H1 (cell line): ENCODE data around the gene CCDC13. TPM values are rescaled to one million over a fixed set of nuclear protein-coding genes. Genes with fewer than 3 reads are reported as not detected.

Experiments
- BCL11A ChIP-seq, 2 experiments: IDR thresholded peaks; one replicate each; pipeline ENCODE4 v1.6.1; 2011; ENCODE audit warnings: low read depth in 2 of 2, low read length in 2 of 2, mild to moderate bottlenecking in 2 of 2
- CHD1 ChIP-seq: IDR thresholded peaks from 2 replicates; pipeline ENCODE4 v1.6.1; 2012; ENCODE audit warnings: low read depth, low read length, improper control_type of control experiment
- EGR1 ChIP-seq: IDR thresholded peaks from 2 replicates; pipeline ENCODE4 v1.6.1; 2011; ENCODE audit warnings: low read depth, low read length, borderline replicate concordance
- EZH2 ChIP-seq: fragments of 200-600 bp; sonication (generic); IDR thresholded peaks from 2 replicates; pipeline ENCODE4 v1.7.1; 2012; ENCODE audit warnings: low read depth, mild to moderate bottlenecking, moderate library complexity, low read length, inconsistent platforms; ENCODE audit not compliant: severe bottlenecking
- NRF1 ChIP-seq: IDR thresholded peaks from 2 replicates; pipeline ENCODE4 v1.6.1; 2011; ENCODE audit warnings: mild to moderate bottlenecking, low read depth, low read length, improper control_type of control experiment
- RAD21 ChIP-seq, 2 experiments: IDR thresholded peaks in 1 of 2; conservative IDR thresholded peaks in 1 of 2; 2 replicates each; pipeline ENCODE4 v1.6.1; 2011; ENCODE audit warnings: low read depth in 2 of 2, low read length in 2 of 2, improper control_type of control experiment in 1 of 2, inconsistent platforms in 1 of 2, mild to moderate bottlenecking in 1 of 2, moderate library complexity in 1 of 2
- RFX5 ChIP-seq: IDR thresholded peaks from 2 replicates; pipeline ENCODE4 v1.6.1; 2011; ENCODE audit warnings: low read depth, low read length, improper control_type of control experiment, borderline replicate concordance
- polyA plus RNA-seq, 7 experiments: library from polyadenylated mRNA; depleted of rRNA in 3 of 7; stranded (reverse) in 5 of 7; unstranded in 2 of 7; fragments of >200 nt in 5 of 7; fragments of 200-250 nt in 2 of 7; gene quantifications; 1 replicate in 5 of 7; 2 replicates in 1 of 7; 4 replicates in 1 of 7; pipeline versions ENCODE4 v1.2.1 to v1.2.3, GENCODE V29; 2011 to 2013; ENCODE audit warnings: missing spikeins in 2 of 7, mixed read lengths in 2 of 7
- total RNA-seq: library from RNA; stranded (reverse); fragmentation: NEBNext Ultra II Directional; extraction: Animal tissue kit (Norgen Biotek cat#: 25700); gene quantifications from 2 replicates; pipeline ENCODE4 v1.2.1, GENCODE V29; 2021

Gene CCDC13
- total and polyA plus RNA-seq, 2 of the 8 experiments (the other 6 are each of a cell fraction or from before 2014, with no cell fraction given) = 0.06 TPM; not detected in 1

DNA sequence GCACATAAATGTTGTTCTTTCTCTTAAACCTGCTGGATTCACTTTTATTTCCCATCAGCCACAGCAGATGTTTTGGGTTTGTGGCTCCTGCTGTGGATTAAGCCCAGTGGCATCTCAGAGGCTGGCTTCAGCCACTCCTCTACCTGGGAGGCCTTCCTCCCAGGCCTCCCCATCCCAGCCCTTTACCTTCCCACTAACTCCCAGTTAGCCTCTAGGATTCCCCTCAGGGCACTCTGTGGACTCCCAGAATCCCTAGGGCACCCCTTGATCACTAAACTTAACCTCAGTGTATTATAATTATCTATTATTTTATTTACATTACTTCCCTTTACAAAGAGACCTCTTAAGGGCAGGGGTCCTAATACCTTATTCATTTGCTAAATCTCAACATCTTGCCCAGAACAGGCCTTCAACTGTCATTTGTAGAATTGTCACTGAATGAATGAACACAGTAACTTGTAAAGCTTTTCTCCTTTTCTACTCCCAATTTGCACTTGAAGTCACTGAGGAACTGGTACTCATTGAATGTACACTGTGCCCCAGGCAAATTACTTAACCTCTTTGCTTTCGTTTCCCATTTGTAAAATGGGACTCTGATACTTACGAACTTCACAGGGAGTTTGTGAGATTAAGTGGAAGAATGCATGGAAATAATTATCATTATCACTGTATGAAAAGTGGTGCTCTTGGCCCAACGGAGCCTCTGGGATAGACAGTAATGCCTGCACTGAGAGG lies 8.3 kb downstream of the CCDC13 start (continued):
- TF ChIP-seq RAD21 (IDR thresholded peaks at IDR 0.05 in 1 of 2, conservative IDR thresholded peaks at IDR 0.05 in 1 of 2; ENCODE audit: low read depth in 2 of 2, low read length in 2 of 2) (no peak), NRF1 (no peak), CHD1 (no peak), RFX5 (no peak), EZH2 (no peak), EGR1 (no peak), BCL11A (IDR thresholded peaks at IDR 0.05; ENCODE audit: low read depth in 2 of 2, low read length in 2 of 2) (no peak)
